ENCODE results near the gene RPGR. TPM values are rescaled to one million over a fixed set of nuclear protein-coding genes. Genes with fewer than 3 reads are reported as not detected.
A peak's percentile ranks its signal among the peaks of the same experiment; 100 is the strongest.

RPGR gene
- total RNA-seq, 1 donor from 2014 or later = 9.2 TPM

DNA sequence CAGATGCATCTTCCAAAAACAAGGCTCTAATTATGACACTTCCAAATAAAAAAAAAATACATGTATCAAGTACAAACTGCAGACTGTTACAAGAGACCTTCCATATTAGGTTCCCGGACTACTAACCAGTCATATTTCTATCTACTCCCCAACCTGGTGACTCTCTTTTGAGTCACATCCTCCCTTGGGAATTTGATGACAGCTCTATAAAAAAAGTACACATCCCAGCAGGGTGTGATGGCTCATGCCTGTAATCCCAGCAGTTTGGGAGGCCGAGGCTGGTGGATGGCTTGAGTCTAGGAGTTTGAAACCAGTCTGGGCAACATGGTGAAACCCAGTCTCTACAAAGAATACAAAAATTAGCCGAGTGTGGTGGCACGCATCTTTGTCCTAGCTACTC, 14.9 kb downstream of the RPGR start:
- Mint-ChIP-seq H3K9me3 (peaks cover 2% of the 10 kb centered on the region), H3K36me3 (ENCODE audit: low read depth) (peaks cover 6% of the 10 kb centered on the region), H3K4me1 (no peaks in the 10 kb centered on the region), H3K27ac (ENCODE audit: unreplicated experiment) (no peak overlapping the region), H3K27me3 (ENCODE audit: low read depth) (no peaks in the 10 kb centered on the region), H3K4me3 (no peak overlapping the region)
- no peak for DNase-seq (ENCODE audit: low read depth, low spot score)
- TF ChIP-seq, protein P1, sequence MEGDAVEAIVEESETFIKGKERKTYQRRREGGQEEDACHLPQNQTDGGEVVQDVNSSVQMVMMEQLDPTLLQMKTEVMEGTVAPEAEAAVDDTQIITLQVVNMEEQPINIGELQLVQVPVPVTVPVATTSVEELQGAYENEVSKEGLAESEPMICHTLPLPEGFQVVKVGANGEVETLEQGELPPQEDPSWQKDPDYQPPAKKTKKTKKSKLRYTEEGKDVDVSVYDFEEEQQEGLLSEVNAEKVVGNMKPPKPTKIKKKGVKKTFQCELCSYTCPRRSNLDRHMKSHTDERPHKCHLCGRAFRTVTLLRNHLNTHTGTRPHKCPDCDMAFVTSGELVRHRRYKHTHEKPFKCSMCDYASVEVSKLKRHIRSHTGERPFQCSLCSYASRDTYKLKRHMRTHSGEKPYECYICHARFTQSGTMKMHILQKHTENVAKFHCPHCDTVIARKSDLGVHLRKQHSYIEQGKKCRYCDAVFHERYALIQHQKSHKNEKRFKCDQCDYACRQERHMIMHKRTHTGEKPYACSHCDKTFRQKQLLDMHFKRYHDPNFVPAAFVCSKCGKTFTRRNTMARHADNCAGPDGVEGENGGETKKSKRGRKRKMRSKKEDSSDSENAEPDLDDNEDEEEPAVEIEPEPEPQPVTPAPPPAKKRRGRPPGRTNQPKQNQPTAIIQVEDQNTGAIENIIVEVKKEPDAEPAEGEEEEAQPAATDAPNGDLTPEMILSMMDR (conservative IDR thresholded peaks at IDR 0.05) = no peak

DNA sequence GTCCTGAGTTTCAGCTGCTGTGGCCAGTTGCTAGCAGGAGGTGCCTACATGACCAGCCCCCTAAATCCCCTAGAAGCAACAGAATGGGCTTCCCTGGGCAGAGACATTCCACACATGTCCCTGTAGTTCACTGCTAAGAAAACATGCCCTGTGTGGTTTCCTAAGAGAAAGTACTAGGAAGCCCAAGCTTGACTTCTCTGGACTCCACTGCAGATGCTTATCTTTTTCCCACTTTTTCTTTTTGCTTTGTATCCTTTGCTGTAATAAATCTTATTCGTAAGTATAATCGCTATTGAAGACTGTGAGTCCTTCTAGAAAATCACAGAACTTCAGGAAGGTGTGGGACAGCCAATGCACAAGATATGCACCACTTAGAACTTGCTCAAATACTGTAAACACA, 15.6 kb downstream of the RPGR start:
- no peaks in the 10 kb centered on the region for H3K27me3 Mint-ChIP-seq (ENCODE audit: low read depth)
- no peak overlapping the region for H3K4me3 Mint-ChIP-seq
- H3K4me1 Mint-ChIP-seq = no peaks in the 10 kb centered on the region
- H3K36me3 Mint-ChIP-seq (ENCODE audit: low read depth) = peaks cover 6% of the 10 kb centered on the region
- no peak overlapping the region for H3K27ac Mint-ChIP-seq (ENCODE audit: unreplicated experiment)
- peaks cover 2% of the 10 kb centered on the region for H3K9me3 Mint-ChIP-seq
- no peak for DNase-seq (ENCODE audit: low read depth, low spot score)
- TF ChIP-seq, protein P1 (conservative IDR thresholded peaks at IDR 0.05) = no peak

DNA sequence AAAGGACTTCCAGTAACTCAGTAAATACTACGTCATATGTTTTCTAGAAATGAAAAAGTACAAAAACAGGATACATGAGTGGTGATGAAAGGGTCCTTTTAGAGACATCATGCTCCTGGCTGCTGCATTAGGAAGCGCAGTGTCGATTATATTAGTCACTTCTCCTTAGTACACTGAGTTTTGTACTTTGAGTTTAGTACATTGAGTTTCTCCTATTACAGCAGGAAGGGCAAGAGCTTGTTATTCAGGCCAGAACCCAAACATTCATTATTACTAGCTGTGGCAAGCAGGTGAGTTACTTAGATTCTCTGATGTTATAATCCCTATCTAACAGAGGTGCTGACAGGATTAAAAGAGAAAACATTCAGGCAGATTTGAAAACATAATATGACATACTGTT, 21.3 kb downstream of the RPGR start:
- TF ChIP-seq, protein P1 (conservative IDR thresholded peaks at IDR 0.05) = no peak
- Mint-ChIP-seq H3K4me1 (no peaks in the 10 kb centered on the region), H3K27me3 (ENCODE audit: low read depth) (no peaks in the 10 kb centered on the region), H3K4me3 (no peak overlapping the region), H3K36me3 (ENCODE audit: low read depth) (peaks cover 3% of the 10 kb centered on the region), H3K9me3 (no peaks in the 10 kb centered on the region), H3K27ac (ENCODE audit: unreplicated experiment) (no peak overlapping the region)
- DNase-seq (ENCODE audit: low read depth, low spot score) = no peak

DNA sequence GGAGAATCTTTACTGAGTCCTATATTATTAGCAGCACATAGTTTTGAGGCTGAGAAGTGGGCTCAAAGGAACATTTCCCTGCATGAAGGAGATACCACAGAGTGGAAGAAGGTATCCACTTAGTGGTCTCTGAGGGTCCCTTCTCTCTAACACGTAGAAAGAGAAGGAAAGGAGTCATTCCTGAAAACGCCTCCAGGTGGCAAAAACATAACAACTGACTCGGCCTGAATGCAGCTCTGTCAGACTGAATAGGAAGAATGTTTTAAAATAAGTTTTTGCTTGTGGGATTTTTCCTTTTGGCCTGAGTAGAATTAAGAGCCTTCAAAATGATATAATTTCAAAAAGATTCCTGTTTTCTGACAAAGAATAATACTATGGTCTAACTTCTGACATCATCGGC, 23.3 kb downstream of the RPGR start:
- H3K36me3 Mint-ChIP-seq (ENCODE audit: low read depth) = peaks cover 3% of the 10 kb centered on the region
- H3K4me3 Mint-ChIP-seq = no peak overlapping the region
- H3K27ac Mint-ChIP-seq (ENCODE audit: unreplicated experiment) = no peak overlapping the region
- TF ChIP-seq, protein P1 (conservative IDR thresholded peaks at IDR 0.05) = peak; percentile 45
- no peaks in the 10 kb centered on the region for H3K4me1 Mint-ChIP-seq
- H3K27me3 Mint-ChIP-seq (ENCODE audit: low read depth) = no peaks in the 10 kb centered on the region
- H3K9me3 Mint-ChIP-seq = no peaks in the 10 kb centered on the region
- no peak for DNase-seq (ENCODE audit: low read depth, low spot score)

DNA sequence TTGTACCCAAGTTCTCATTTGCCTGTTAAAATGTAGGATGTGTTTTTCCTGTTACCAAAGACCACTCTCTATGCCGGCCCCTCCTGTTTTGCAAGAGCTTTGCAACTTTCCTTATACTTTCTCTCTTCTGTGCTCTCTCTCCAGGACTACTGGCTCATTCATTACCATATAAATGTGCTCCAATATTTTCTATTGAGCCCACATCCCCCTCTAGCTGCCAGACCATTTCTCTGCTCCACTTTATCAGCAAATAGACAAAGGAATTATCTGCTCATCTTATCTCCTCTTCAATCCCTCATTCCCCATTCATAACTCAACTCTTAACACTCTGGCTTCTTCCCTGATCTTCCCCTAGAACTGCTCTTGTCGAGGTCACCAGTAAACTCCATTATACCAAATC, 33.6 kb downstream of the RPGR start:
- Mint-ChIP-seq H3K4me1 (no peaks in the 10 kb centered on the region), H3K4me3 (no peak overlapping the region), H3K9me3 (peaks cover 2% of the 10 kb centered on the region), H3K27me3 (ENCODE audit: low read depth) (no peaks in the 10 kb centered on the region), H3K27ac (ENCODE audit: unreplicated experiment) (no peak overlapping the region), H3K36me3 (ENCODE audit: low read depth) (peaks cover 3% of the 10 kb centered on the region)
- TF ChIP-seq, protein P1 (conservative IDR thresholded peaks at IDR 0.05) = no peak
- no peak for DNase-seq (ENCODE audit: low read depth, low spot score)

DNA sequence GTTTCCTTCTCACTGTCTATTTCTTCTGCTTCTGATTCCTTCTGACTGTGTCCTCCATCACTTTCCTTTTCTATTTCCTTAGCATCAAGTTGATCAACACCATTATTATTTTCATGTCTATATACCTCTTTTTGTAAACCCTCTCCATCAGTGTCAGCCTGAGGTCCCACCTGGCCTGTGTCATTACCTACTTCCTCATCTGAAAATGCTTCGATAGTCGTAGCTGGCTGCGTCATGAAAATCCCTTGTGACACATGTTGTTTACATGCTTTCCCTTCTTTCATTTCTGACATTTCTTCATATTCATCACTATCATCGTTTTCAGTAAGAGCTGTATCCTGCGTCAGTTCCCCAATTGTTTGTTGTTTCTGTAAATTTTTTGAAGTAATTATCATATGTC, 39.6 kb downstream of the RPGR start:
- H3K4me3 Mint-ChIP-seq = no peak overlapping the region
- H3K27ac Mint-ChIP-seq (ENCODE audit: unreplicated experiment) = no peak overlapping the region
- no peaks in the 10 kb centered on the region for H3K4me1 Mint-ChIP-seq
- no peak for DNase-seq (ENCODE audit: low read depth, low spot score)
- H3K9me3 Mint-ChIP-seq = peaks cover 2% of the 10 kb centered on the region
- H3K27me3 Mint-ChIP-seq (ENCODE audit: low read depth) = no peaks in the 10 kb centered on the region
- TF ChIP-seq, protein P1 (conservative IDR thresholded peaks at IDR 0.05) = no peak
- peaks cover 11% of the 10 kb centered on the region for H3K36me3 Mint-ChIP-seq (ENCODE audit: low read depth)
